ENCODE data around the gene TUBB. TPM values are rescaled to one million over a fixed set of nuclear protein-coding genes. Genes with fewer than 3 reads are reported as not detected.
"Not testable (repeated sequence)": the region's sequence is repeated elsewhere in the genome, so short reads cannot be mapped to it uniquely, and the experiment has no call there.

Gene TUBB
- total RNA-seq, 2 experiments from 2014 or later = 1,695 to 1,719 TPM

- POLR2A ChIA-PET = no interaction called here
- Mint-ChIP-seq H3K27ac (no peak overlapping the region), H3K36me3 (peaks cover 68% of the 10 kb centered on the region), H3K4me3 (no peak overlapping the region), H3K4me1 (ENCODE audit: low read depth) (peaks cover 12% of the 10 kb centered on the region), H3K9me3 (no peaks in the 10 kb centered on the region), H3K27me3 (no peaks in the 10 kb centered on the region)
- intact Hi-C loops (cut with micrococcal nuclease) = no loop called here
- no peak for DNase-seq
- CTCF ChIA-PET = interaction anchor here (3.3 kb wide), 1 partner anchor 30 kb away, joined by 11 read pairs; no protein-coding TSS in a partner anchor
Observed at GRCh38 chr6:30709101-30709868, 10.9 kb upstream of the TUBB start.

GRCh38 chr6:30711758-30712380, 8.3 kb upstream of the TUBB start:
- no peak overlapping the region for H3K4me3 Mint-ChIP-seq
- no peak for DNase-seq
- no peaks in the 10 kb centered on the region for H3K27me3 Mint-ChIP-seq
- no peak overlapping the region for H3K27ac Mint-ChIP-seq
- intact Hi-C loops (cut with micrococcal nuclease) = no loop called here
- no peaks in the 10 kb centered on the region for H3K9me3 Mint-ChIP-seq
- H3K4me1 Mint-ChIP-seq (ENCODE audit: low read depth) = peaks cover 31% of the 10 kb centered on the region
- ChIA-PET CTCF (interaction anchor here (0.7 to 3.3 kb wide), 5 partner anchors 15 to 368 kb away, joined by 3 to 11 read pairs (median 4); no protein-coding TSS in a partner anchor), POLR2A (interaction anchor here (1.5 kb wide), 1 partner anchor 25 kb away, joined by 3 read pairs; no protein-coding TSS in a partner anchor)
- H3K36me3 Mint-ChIP-seq = peaks cover 69% of the 10 kb centered on the region

GRCh38 chr6:30712441-30712945, 7.7 kb upstream of the TUBB start:
- Mint-ChIP-seq H3K27me3 (no peaks in the 10 kb centered on the region), H3K4me1 (ENCODE audit: low read depth) (peaks cover 31% of the 10 kb centered on the region), H3K36me3 (peaks cover 68% of the 10 kb centered on the region), H3K27ac (no peak overlapping the region), H3K9me3 (no peaks in the 10 kb centered on the region), H3K4me3 (no peak overlapping the region)
- ChIA-PET CTCF (interaction anchor here (0.7 to 3.3 kb wide), 6 partner anchors 10 to 367 kb away, joined by 3 to 11 read pairs (median 4); no protein-coding TSS in a partner anchor), POLR2A (interaction anchor here (1.5 kb wide), 1 partner anchor 25 kb away, joined by 3 read pairs; no protein-coding TSS in a partner anchor)
- DNase-seq = no peak
- intact Hi-C loops (cut with micrococcal nuclease) = no loop called here

GRCh38 chr6:30714263-30714662, 5.9 kb upstream of the TUBB start:
- H3K4me3 Mint-ChIP-seq = no peak overlapping the region
- no peaks in the 10 kb centered on the region for H3K9me3 Mint-ChIP-seq
- POLR2A ChIA-PET = no interaction called here
- no peaks in the 10 kb centered on the region for H3K27me3 Mint-ChIP-seq
- no peak for DNase-seq
- intact Hi-C loops (cut with micrococcal nuclease) = no loop called here
- peaks cover 62% of the 10 kb centered on the region for H3K36me3 Mint-ChIP-seq
- peaks cover 43% of the 10 kb centered on the region for H3K4me1 Mint-ChIP-seq (ENCODE audit: low read depth)
- no peak overlapping the region for H3K27ac Mint-ChIP-seq
- CTCF ChIA-PET = no interaction called here

GRCh38 chr6:30716879-30717128, 3.3 kb upstream of the TUBB start:
- intact Hi-C loops (cut with micrococcal nuclease) = loop anchor here (1.0 to 2.0 kb wide), 5 partner anchors 25 to 160 kb away; partner anchors contain the start of genes ABCF1, FLOT1, GNL1 and MRPS18B
- H3K27ac Mint-ChIP-seq = peak overlapping the region; percentile 99

GRCh38 chr6:30717129-30717844, 2.9 kb upstream of the TUBB start, which contains the start of gene MDC1:
MDC1 (minus strand) TSS chr6:30717281; CDS start chr6:30715175, 2,106 bp downstream.
- H3K4me3 Mint-ChIP-seq = peak within 1 kb of the TSS; percentile 92
- intact Hi-C loops (cut with micrococcal nuclease) = loop anchor here (1.0 to 2.0 kb wide), 5 partner anchors 25 to 160 kb away; partner anchors contain the start of genes ABCF1, FLOT1, GNL1 and MRPS18B
- H3K9me3 Mint-ChIP-seq = no peaks in the 10 kb centered on the region
- DNase-seq = peak; percentile 100
- peaks cover 40% of the 10 kb centered on the region for H3K4me1 Mint-ChIP-seq (ENCODE audit: low read depth)
- no peaks in the 10 kb centered on the region for H3K27me3 Mint-ChIP-seq
- peak within 1 kb of the TSS; percentile 99 for H3K27ac Mint-ChIP-seq
- ChIA-PET CTCF (interaction anchor here (0.5 to 24.6 kb wide), 7 partner anchors 10 to 371 kb away, joined by 3 to 628 read pairs (median 3); partner anchors contain the start of gene DHX16), POLR2A (interaction anchor here (0.5 to 9.7 kb wide), 14 partner anchors 11 to 160 kb away, joined by 3 to 209 read pairs (median 5); partner anchors contain the start of genes DHX16, IER3, MRPS18B and NRM)
- peaks cover 62% of the 10 kb centered on the region for H3K36me3 Mint-ChIP-seq

More at GRCh38 chr6:30716879-30717128, 3.3 kb upstream of the TUBB start:
- no peak for DNase-seq
- CTCF ChIA-PET = interaction anchor here (0.5 to 24.6 kb wide), 6 partner anchors 9 to 371 kb away, joined by 3 to 628 read pairs (median 4); partner anchors contain the start of gene DHX16
- POLR2A ChIA-PET = interaction anchor here (0.7 to 9.7 kb wide), 11 partner anchors 11 to 159 kb away, joined by 3 to 209 read pairs (median 5); partner anchors contain the start of genes DHX16, IER3, MRPS18B and NRM
- Mint-ChIP-seq H3K36me3 (peaks cover 62% of the 10 kb centered on the region), H3K9me3 (no peaks in the 10 kb centered on the region), H3K27me3 (no peaks in the 10 kb centered on the region), H3K4me1 (ENCODE audit: low read depth) (peaks cover 45% of the 10 kb centered on the region), H3K4me3 (peak overlapping the region; percentile 92)

- not testable (repeated sequence) for H3K27me3 Mint-ChIP-seq, H3K9me3 Mint-ChIP-seq, DNase-seq
- POLR2A ChIA-PET = interaction anchor here (0.8 to 9.7 kb wide), 8 partner anchors 13 to 112 kb away, joined by 3 to 209 read pairs (median 6); partner anchors contain the start of genes DHX16, IER3, MRPS18B and NRM
- Mint-ChIP-seq H3K4me3 (peak overlapping the region; percentile 92), H3K4me1 (ENCODE audit: low read depth) (peaks cover 41% of the 10 kb centered on the region), H3K27ac (peak overlapping the region; percentile 99), H3K36me3 (peaks cover 62% of the 10 kb centered on the region)
- CTCF ChIA-PET = interaction anchor here (0.7 to 24.6 kb wide), 5 partner anchors 11 to 372 kb away, joined by 3 to 628 read pairs (median 3); partner anchors contain the start of gene DHX16
- intact Hi-C loops (cut with micrococcal nuclease) = loop anchor here (1.0 to 2.0 kb wide), 5 partner anchors 24 to 161 kb away; partner anchors contain the start of genes ABCF1, FLOT1, GNL1 and MRPS18B
Observed at GRCh38 chr6:30717845-30718720, 2.1 kb upstream of the TUBB start.

GRCh38 chr6:30719356-30719755, 796 bp upstream of the TUBB start:
- ChIA-PET POLR2A (interaction anchor here (9.7 kb wide), 1 partner anchor 34 kb away, joined by 209 read pairs; the partner anchor contains the start of genes NRM and PPP1R18), CTCF (interaction anchor here (0.6 to 24.6 kb wide), 5 partner anchors 11 to 123 kb away, joined by 3 to 628 read pairs (median 3); partner anchors contain the start of gene DHX16)
- intact Hi-C loops (cut with micrococcal nuclease) = no loop called here
- H3K36me3 Mint-ChIP-seq = peaks cover 64% of the 10 kb centered on the region
- H3K4me1 Mint-ChIP-seq (ENCODE audit: low read depth) = peaks cover 54% of the 10 kb centered on the region
- H3K4me3 Mint-ChIP-seq = peak overlapping the region; percentile 92
- DNase-seq = no peak
- peak overlapping the region; percentile 95 for H3K27ac Mint-ChIP-seq
- no peaks in the 10 kb centered on the region for H3K9me3 Mint-ChIP-seq
- peaks cover 1% of the 10 kb centered on the region for H3K27me3 Mint-ChIP-seq

- Mint-ChIP-seq H3K36me3 (peaks cover 62% of the 10 kb centered on the region), H3K27me3 (peaks cover 1% of the 10 kb centered on the region), H3K4me3 (peak overlapping the region; percentile 92), H3K4me1 (ENCODE audit: low read depth) (peaks cover 52% of the 10 kb centered on the region), H3K27ac (peak overlapping the region; percentile 95), H3K9me3 (no peaks in the 10 kb centered on the region)
- intact Hi-C loops (cut with micrococcal nuclease) = loop anchor here (2.0 to 10.0 kb wide), 3 partner anchors 74 to 364 kb away; partner anchors contain the start of genes C6orf136 and HLA-E
- POLR2A ChIA-PET = interaction anchor here (0.7 to 9.7 kb wide), 7 partner anchors 10 to 150 kb away, joined by 3 to 209 read pairs (median 8); partner anchors contain the start of genes ABCF1, MRPS18B, NRM and PPP1R18
- DNase-seq = peak; percentile 76
- CTCF ChIA-PET = interaction anchor here (1.0 to 24.6 kb wide), 8 partner anchors 11 to 179 kb away, joined by 3 to 628 read pairs (median 8); partner anchors contain the start of genes DHX16, MRPS18B and PPP1R10
Observed at GRCh38 chr6:30720738-30721197, 616 bp downstream of the TUBB start.
